Measurements from ENCODE around the gene TNFAIP8L1.

The TNFAIP8L1 gene

DNA sequence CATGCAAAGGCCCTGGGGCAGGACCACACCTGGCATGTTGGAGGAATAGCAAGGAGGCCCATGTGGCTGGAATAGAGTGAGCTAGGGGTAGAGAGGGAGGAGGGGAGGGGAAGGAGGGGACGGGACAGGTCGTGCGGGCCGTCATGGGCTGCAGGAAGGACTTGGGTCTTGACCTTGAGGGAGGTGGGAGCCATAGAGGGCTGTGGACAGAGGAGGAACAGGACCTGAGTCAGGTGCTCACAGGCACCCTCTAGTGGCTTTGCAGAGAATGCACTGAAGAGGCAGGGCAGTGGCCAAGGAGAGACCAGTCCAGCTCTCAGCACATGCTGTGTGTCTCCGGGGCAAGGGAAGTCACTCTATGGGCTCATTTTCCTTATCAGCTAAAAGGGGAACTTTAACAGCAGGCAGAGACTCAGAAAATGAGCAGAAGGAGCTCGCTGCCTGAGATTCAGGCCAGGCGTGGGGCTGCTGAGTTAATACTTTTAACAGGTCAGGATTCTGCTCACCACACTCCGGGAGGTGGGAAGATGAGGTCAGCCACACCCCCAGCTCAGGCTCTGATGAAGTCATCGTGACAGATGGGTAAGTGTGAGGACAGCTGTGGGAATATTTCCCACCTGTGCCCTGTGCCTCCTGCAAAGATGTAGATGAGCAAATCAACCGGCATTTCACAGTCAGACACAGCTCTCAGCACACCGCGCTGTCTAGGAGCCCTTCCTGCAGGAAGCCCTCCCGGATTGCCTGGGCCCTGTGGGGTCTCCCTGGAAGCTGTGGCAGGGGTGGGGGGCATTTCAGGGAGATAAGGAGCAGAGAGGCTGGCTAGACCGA is 6.0 kb upstream of the TNFAIP8L1 start:
- no peaks in the 10 kb centered on the region for H3K9me3 Mint-ChIP-seq
- TF ChIP-seq, protein P1, sequence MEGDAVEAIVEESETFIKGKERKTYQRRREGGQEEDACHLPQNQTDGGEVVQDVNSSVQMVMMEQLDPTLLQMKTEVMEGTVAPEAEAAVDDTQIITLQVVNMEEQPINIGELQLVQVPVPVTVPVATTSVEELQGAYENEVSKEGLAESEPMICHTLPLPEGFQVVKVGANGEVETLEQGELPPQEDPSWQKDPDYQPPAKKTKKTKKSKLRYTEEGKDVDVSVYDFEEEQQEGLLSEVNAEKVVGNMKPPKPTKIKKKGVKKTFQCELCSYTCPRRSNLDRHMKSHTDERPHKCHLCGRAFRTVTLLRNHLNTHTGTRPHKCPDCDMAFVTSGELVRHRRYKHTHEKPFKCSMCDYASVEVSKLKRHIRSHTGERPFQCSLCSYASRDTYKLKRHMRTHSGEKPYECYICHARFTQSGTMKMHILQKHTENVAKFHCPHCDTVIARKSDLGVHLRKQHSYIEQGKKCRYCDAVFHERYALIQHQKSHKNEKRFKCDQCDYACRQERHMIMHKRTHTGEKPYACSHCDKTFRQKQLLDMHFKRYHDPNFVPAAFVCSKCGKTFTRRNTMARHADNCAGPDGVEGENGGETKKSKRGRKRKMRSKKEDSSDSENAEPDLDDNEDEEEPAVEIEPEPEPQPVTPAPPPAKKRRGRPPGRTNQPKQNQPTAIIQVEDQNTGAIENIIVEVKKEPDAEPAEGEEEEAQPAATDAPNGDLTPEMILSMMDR (IDR thresholded peaks at IDR 0.05; ENCODE audit: unreplicated experiment in 3 of 3) = peak; percentile 55 to 60 (median 60)
- H3K27ac Mint-ChIP-seq = peak overlapping the region; percentile 43 to 86 (median 60)
- H3K36me3 Mint-ChIP-seq (ENCODE audit: low read depth) = no peaks in the 10 kb centered on the region
- H3K4me3 Mint-ChIP-seq = peak overlapping the region; percentile 38 to 61 (median 60)
- H3K4me1 Mint-ChIP-seq = peaks cover 10% of the 10 kb centered on the region
- H3K27me3 Mint-ChIP-seq (ENCODE audit: low read depth) = peaks cover 7% of the 10 kb centered on the region

DNA sequence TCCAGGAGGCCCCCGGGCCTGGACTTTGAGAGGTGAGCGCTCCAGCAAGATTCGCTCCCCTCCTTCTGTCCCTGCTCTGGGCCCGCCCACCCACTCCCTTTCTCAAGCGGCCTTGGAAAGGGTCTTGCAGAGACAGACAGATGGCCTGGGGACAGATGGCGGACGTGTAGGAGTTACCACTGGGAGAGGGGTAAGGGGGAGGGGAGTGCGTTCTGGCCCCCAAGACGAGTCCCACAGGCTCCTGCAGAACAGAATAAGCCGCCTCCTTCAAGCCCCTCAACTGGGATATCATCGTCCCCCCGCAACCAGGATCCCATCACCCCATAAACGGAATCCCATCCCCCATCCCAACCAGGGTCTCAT is 3.6 kb upstream of the TNFAIP8L1 start:
- TF ChIP-seq, protein P1 (IDR thresholded peaks at IDR 0.05; ENCODE audit: unreplicated experiment in 3 of 3) = no peak
- H3K9me3 Mint-ChIP-seq = no peaks in the 10 kb centered on the region
- peak overlapping the region; percentile 68 to 77 (median 74) for H3K4me3 Mint-ChIP-seq
- H3K4me1 Mint-ChIP-seq = peaks cover 15% of the 10 kb centered on the region
- peak overlapping the region in 1 of 3 experiments; percentile 61 for H3K27ac Mint-ChIP-seq
- peaks cover 7% of the 10 kb centered on the region for H3K27me3 Mint-ChIP-seq (ENCODE audit: low read depth)
- H3K36me3 Mint-ChIP-seq (ENCODE audit: low read depth) = no peaks in the 10 kb centered on the region

DNA sequence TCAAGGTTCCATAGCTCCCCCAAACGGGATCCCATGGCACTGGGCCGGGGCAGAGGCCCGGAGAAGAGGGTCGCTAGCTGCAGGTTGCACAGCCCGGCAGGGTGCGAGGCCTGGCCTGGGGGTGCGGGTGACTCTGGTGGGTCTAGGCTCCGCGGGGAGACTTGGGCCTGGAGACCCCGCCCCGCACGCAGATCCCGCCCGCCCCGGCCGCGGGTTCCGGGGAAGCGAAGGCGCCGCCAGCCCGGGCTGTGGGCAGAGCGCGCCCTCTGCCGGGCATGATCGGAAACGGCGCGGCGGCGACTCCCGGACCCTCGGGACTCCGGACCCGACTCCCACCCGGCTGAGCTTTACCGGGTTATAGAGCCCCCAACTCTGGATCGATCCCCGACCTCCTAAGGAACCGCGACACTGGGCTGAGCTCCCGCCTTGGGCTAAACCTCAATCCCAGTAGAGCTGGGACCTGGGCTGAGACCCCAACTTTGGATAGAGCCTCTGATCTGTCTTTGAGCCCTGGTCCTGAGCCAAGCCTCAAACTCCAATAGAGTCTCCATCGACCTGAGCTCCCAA is 3.1 kb upstream of the TNFAIP8L1 start:
- TF ChIP-seq, protein P1 (IDR thresholded peaks at IDR 0.05; ENCODE audit: unreplicated experiment in 3 of 3) = peak; percentile 92 to 97 (median 97)
- Mint-ChIP-seq H3K27me3 (ENCODE audit: low read depth) (peaks cover 7% of the 10 kb centered on the region), H3K36me3 (ENCODE audit: low read depth) (no peaks in the 10 kb centered on the region), H3K4me3 (peak overlapping the region; percentile 71 to 79 (median 79)), H3K27ac (peak overlapping the region; percentile 46 to 80 (median 72)), H3K4me1 (peaks cover 15% of the 10 kb centered on the region), H3K9me3 (no peaks in the 10 kb centered on the region)

DNA sequence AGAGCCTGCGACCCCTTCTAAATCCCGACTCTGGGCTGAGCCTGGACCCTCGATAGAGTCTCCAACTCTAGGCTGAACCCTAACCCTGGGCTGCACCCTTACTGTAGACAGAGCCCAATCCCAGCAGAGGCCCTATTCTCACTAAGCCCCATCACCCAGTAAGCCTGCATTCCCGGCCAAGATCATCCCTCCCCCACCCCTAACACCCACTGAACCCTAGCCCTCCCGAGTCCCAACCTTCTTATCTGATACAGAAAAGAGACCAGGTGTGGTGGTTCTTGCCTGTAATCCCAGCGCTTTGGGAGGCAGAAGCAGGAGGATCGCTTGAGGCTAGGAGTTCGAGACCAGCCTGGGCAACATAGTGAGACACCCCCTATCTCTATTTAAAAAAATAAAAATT is 2.6 kb upstream of the TNFAIP8L1 start:
- Mint-ChIP-seq H3K4me3 (peak overlapping the region; percentile 71 to 79 (median 79)), H3K36me3 (ENCODE audit: low read depth) (no peaks in the 10 kb centered on the region), H3K27ac (peak overlapping the region; percentile 46 to 80 (median 72)), H3K9me3 (no peaks in the 10 kb centered on the region), H3K27me3 (ENCODE audit: low read depth) (peaks cover 7% of the 10 kb centered on the region), H3K4me1 (peaks cover 15% of the 10 kb centered on the region)
- TF ChIP-seq, protein P1 (IDR thresholded peaks at IDR 0.05; ENCODE audit: unreplicated experiment in 3 of 3) = no peak

DNA sequence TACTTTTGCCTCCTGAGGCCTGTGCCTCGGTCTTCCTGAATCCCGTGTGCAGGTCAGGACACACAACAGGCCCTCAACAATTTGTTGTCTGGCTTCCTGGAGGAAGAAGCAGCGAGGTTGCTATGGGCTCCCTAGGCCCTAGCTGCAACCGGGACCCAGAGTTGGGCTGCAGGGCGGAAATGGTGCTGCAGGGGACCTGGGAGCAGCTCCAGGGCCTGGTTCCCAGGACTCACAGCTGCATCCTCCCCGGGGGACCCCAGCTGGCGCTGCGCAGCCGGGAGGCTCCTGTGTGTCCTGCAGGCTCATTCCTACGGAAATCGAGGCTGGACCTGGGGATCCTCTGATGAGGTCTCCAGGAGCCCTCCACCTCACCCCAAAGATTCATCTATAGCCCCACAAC is 999 bp upstream of the TNFAIP8L1 start:
- H3K4me1 Mint-ChIP-seq = peaks cover 12% of the 10 kb centered on the region
- no peak overlapping the region for H3K4me3 Mint-ChIP-seq
- H3K27ac Mint-ChIP-seq = peak overlapping the region in 1 of 3 experiments; percentile 87
- H3K36me3 Mint-ChIP-seq (ENCODE audit: low read depth) = no peaks in the 10 kb centered on the region
- TF ChIP-seq, protein P1 (IDR thresholded peaks at IDR 0.05; ENCODE audit: unreplicated experiment in 3 of 3) = no peak
- peaks cover 5% of the 10 kb centered on the region for H3K27me3 Mint-ChIP-seq (ENCODE audit: low read depth)
- no peaks in the 10 kb centered on the region for H3K9me3 Mint-ChIP-seq
